Measurements from ENCODE around the gene ZNF485. TPM values are rescaled to one million over a fixed set of nuclear protein-coding genes. Genes with fewer than 3 reads are reported as not detected.

Gene ZNF485
- polyA plus RNA-seq, 3 donors, result 0.19 to 0.79 (median 0.27) TPM

- peaks cover 2 to 3% (median 2%) of the 10 kb centered on the region in 3 donors for H3K27me3 Mint-ChIP-seq (ENCODE audit: low read depth in 3 of 3)
- no peak overlapping the region for H3K4me3 ChIP-seq (replicated peaks in 1 of 3; ENCODE audit: low read depth in 2 of 3, low read length in 3 of 3)
- H3K4me3 Mint-ChIP-seq, result no peak overlapping the region
- H3K36me3 ChIP-seq (replicated peaks in 1 of 2; ENCODE audit: control insufficient read depth in 1 of 2, insufficient read depth in 2 of 2, low read length in 2 of 2), result peaks cover 2 to 33% of the 10 kb centered on the region in 2 donors
- intact Hi-C loops (cut with micrococcal nuclease), result no loop called here
- H2AFZ ChIP-seq (ENCODE audit: insufficient read depth, low read depth, low read length, poor library complexity, severe bottlenecking), result no peak overlapping the region
- H3K4me1 Mint-ChIP-seq, result peaks cover 13% of the 10 kb centered on the region
- H3K9ac ChIP-seq (ENCODE audit: insufficient read depth, low read length, poor library complexity, severe bottlenecking), result no peak overlapping the region
- H3K4me1 ChIP-seq (ENCODE audit: control insufficient read depth in 1 of 2, insufficient read depth in 2 of 2, low read length in 2 of 2), result peaks cover 11 to 16% of the 10 kb centered on the region in 2 donors
- no peak for DNase-seq
- no peak overlapping the region for H3K27ac ChIP-seq (ENCODE audit: low read depth in 1 of 2, low read length in 2 of 2)
- H3K79me2 ChIP-seq (ENCODE audit: insufficient read depth, low read length), result no peaks in the 10 kb centered on the region
- H3K4me2 ChIP-seq (replicated peaks; ENCODE audit: extremely low read depth, low read length, poor library complexity, severe bottlenecking), result no peak overlapping the region
- no peak for TF ChIP-seq CTCF (IDR thresholded peaks at IDR 0.05)
- peaks cover 21 to 23% of the 10 kb centered on the region in 2 donors for H3K9me3 ChIP-seq (replicated peaks in 1 of 2; ENCODE audit: control insufficient read depth in 1 of 2, insufficient read depth in 1 of 2, low read length in 2 of 2)
- H3K9me3 Mint-ChIP-seq, result peaks cover 15 to 41% (median 30%) of the 10 kb centered on the region in 7 donors
- H3K27ac Mint-ChIP-seq, result peak overlapping the region in 1 of 7 donors; percentile 28
- H3K27me3 ChIP-seq (ENCODE audit: control insufficient read depth in 2 of 2, insufficient read depth in 2 of 2, low read length in 2 of 2), result no peaks in the 10 kb centered on the region
- H4K20me1 ChIP-seq (ENCODE audit: insufficient read depth, low read length), result no peaks in the 10 kb centered on the region
- H3K36me3 Mint-ChIP-seq, result peaks cover 41 to 55% of the 10 kb centered on the region in 2 donors
Measured at GRCh38 chr10:43610636-43611035, 4.4 kb downstream of the ZNF485 start.

GRCh38 chr10:43616697-43617370, 10.6 kb downstream of the ZNF485 start:
- Mint-ChIP-seq H3K4me3 (no peak overlapping the region), H3K27ac (no peak overlapping the region), H3K36me3 (peaks cover 31 to 40% of the 10 kb centered on the region in 2 donors), H3K27me3 (ENCODE audit: low read depth in 3 of 3) (no peaks in the 10 kb centered on the region), H3K4me1 (no peaks in the 10 kb centered on the region), H3K9me3 (peaks cover 26 to 71% (median 57%) of the 10 kb centered on the region in 7 donors)
- Histone ChIP-seq H3K36me3 (replicated peaks in 1 of 2; ENCODE audit: control insufficient read depth in 1 of 2, insufficient read depth in 2 of 2, low read length in 2 of 2) (peaks cover 9 to 41% of the 10 kb centered on the region in 2 donors), H3K9me3 (replicated peaks in 1 of 2; ENCODE audit: control insufficient read depth in 1 of 2, insufficient read depth in 1 of 2, low read length in 2 of 2) (peaks cover 46 to 70% of the 10 kb centered on the region in 2 donors), H2AFZ (ENCODE audit: insufficient read depth, low read depth, low read length, poor library complexity, severe bottlenecking) (no peak overlapping the region), H3K4me1 (ENCODE audit: control insufficient read depth in 1 of 2, insufficient read depth in 2 of 2, low read length in 2 of 2) (no peaks in the 10 kb centered on the region), H3K27me3 (ENCODE audit: control insufficient read depth in 2 of 2, insufficient read depth in 2 of 2, low read length in 2 of 2) (no peaks in the 10 kb centered on the region), H3K4me2 (replicated peaks; ENCODE audit: extremely low read depth, low read length, poor library complexity, severe bottlenecking) (no peak overlapping the region), H4K20me1 (ENCODE audit: insufficient read depth, low read length) (no peaks in the 10 kb centered on the region), H3K9ac (ENCODE audit: insufficient read depth, low read length, poor library complexity, severe bottlenecking) (no peak overlapping the region), H3K27ac (ENCODE audit: low read depth in 1 of 2, low read length in 2 of 2) (no peak overlapping the region), H3K79me2 (ENCODE audit: insufficient read depth, low read length) (no peaks in the 10 kb centered on the region), H3K4me3 (replicated peaks in 1 of 3; ENCODE audit: low read depth in 2 of 3, low read length in 3 of 3) (no peak overlapping the region)
- no peak for TF ChIP-seq CTCF (IDR thresholded peaks at IDR 0.05)
- intact Hi-C loops (cut with micrococcal nuclease), result no loop called here
- no peak for DNase-seq
- WGBS (ENCODE audit: insufficient coverage), result no CpG with 5 or more reads among the region's 6 CpGs

All from CD14-positive monocyte (primary cell).